ENCODE results near the gene TNFRSF14. TPM values are rescaled to one million over a fixed set of nuclear protein-coding genes. Genes with fewer than 3 reads are reported as not detected.

TNFRSF14 gene
- 10 to 100 TPM in 7 of 12 donors, 1 to 10 TPM in 4, not detected in 1; 7.3 to 79.5 (median 11.0) TPM for polyA plus RNA-seq (ENCODE audit: insufficient read length in 12 of 12)
- long read RNA-seq, donor 1, transcript TNFRSF14-214 (3 exons, 957 nt), result minor isoform, 13 of 143 reads
- long read RNA-seq, donor 1, transcript TNFRSF14-201 (8 exons, 1,707 nt), result major isoform, 22 of 143 reads
- long read RNA-seq, donor 1, partial matches to known transcripts, result 99 of 143 reads
- long read RNA-seq, donor 1, other reads (novel, unspliced or antisense), result 5 of 143 reads
- long read RNA-seq, donor 2, partial matches to known transcripts, result 0 of 4 reads
- long read RNA-seq, donor 2, other reads (novel, unspliced or antisense), result 0 of 4 reads
- long read RNA-seq, donor 3, partial matches to known transcripts, result 0 of 4 reads
- long read RNA-seq, donor 3, other reads (novel, unspliced or antisense), result 0 of 4 reads
- long read RNA-seq, donor 4, partial matches to known transcripts, result 0 of 2 reads
- long read RNA-seq, donor 4, other reads (novel, unspliced or antisense), result 0 of 2 reads
- long read RNA-seq, donor 5, full-length matches to known transcripts, result 6 of 6 reads
- long read RNA-seq, donor 5, partial matches to known transcripts, result 0 of 6 reads
- long read RNA-seq, donor 5, other reads (novel, unspliced or antisense), result 0 of 6 reads
- long read RNA-seq, donor 6, partial matches to known transcripts, result 0 of 1 reads
- long read RNA-seq, donor 6, other reads (novel, unspliced or antisense), result 0 of 1 reads
- long read RNA-seq, donor 7, partial matches to known transcripts, result 0 of 7 reads
- long read RNA-seq, donor 7, other reads (novel, unspliced or antisense), result 0 of 7 reads
- long read RNA-seq, donor 8, partial matches to known transcripts, result 9 of 10 reads
- long read RNA-seq, donor 8, other reads (novel, unspliced or antisense), result 0 of 10 reads
- long read RNA-seq, donor 9, partial matches to known transcripts, result 0 of 1 reads
- long read RNA-seq, donor 9, other reads (novel, unspliced or antisense), result 0 of 1 reads
- long read RNA-seq, donor 10, partial matches to known transcripts, result 0 of 2 reads
- long read RNA-seq, donor 10, other reads (novel, unspliced or antisense), result 0 of 2 reads
- long read RNA-seq, donor 11, partial matches to known transcripts, result 0 of 5 reads
- long read RNA-seq, donor 11, other reads (novel, unspliced or antisense), result 0 of 5 reads

- peak; percentile 65 for DNase-seq
These were observed at the start of gene TNFRSF14 for GRCh38 chr1:2556277-2556677. Gene TNFRSF14 (plus strand): TSS chr1:2556371. CDS start chr1:2556665, 294 bp downstream.

GRCh38 chr1:2506901-2507565 lies 49.1 kb upstream of the TNFRSF14 start:
- DNase-seq, result no peak

- DNase-seq, result no peak
These were observed 48.4 kb upstream of the TNFRSF14 start for GRCh38 chr1:2507744-2508155.

GRCh38 chr1:2508180-2508579 lies 48.0 kb upstream of the TNFRSF14 start:
- DNase-seq, result no peak

GRCh38 chr1:2508751-2509150 lies 47.4 kb upstream of the TNFRSF14 start:
- DNase-seq, result no peak

GRCh38 chr1:2509589-2509988 lies 46.6 kb upstream of the TNFRSF14 start:
- DNase-seq, result no peak

- no peak for DNase-seq
These were observed 45.6 kb upstream of the TNFRSF14 start for GRCh38 chr1:2510366-2511155.

GRCh38 chr1:2512862-2513421 lies 43.2 kb upstream of the TNFRSF14 start:
- DNase-seq, result no peak

GRCh38 chr1:2513939-2514652 lies 42.1 kb upstream of the TNFRSF14 start:
- DNase-seq, result no peak

- DNase-seq, result no peak
These were observed 41.1 kb upstream of the TNFRSF14 start for GRCh38 chr1:2514863-2515762.

- DNase-seq, result no peak
These were observed 40.4 kb upstream of the TNFRSF14 start for GRCh38 chr1:2515763-2516080.

- DNase-seq, result no peak
These were observed 40.0 kb upstream of the TNFRSF14 start for GRCh38 chr1:2516124-2516523.

- no peak for DNase-seq
These were observed 39.2 kb upstream of the TNFRSF14 start for GRCh38 chr1:2516946-2517345.

- no peak for DNase-seq
These were observed 38.2 kb upstream of the TNFRSF14 start for GRCh38 chr1:2517966-2518365.

GRCh38 chr1:2518528-2518927 lies 37.6 kb upstream of the TNFRSF14 start:
- no peak for DNase-seq

- no peak for DNase-seq
These were observed 37.0 kb upstream of the TNFRSF14 start for GRCh38 chr1:2519029-2519685.

- no peak for DNase-seq
These were observed 36.4 kb upstream of the TNFRSF14 start for GRCh38 chr1:2519729-2520128.

- DNase-seq, result no peak
These were observed 36.0 kb upstream of the TNFRSF14 start for GRCh38 chr1:2520206-2520605.
